ENCODE data around the gene ZNF217.

ZNF217 gene

GRCh38 chr20:53581444-53582250, 12.0 kb downstream of the ZNF217 start:
- Histone ChIP-seq H3K4me1 (ENCODE audit: insufficient read depth, insufficient read length) (peaks cover 12% of the 10 kb centered on the region), H3K9ac (ENCODE audit: insufficient read length, low read depth) (no peak overlapping the region), H3K9me3 (ENCODE audit: insufficient read depth, low read length) (no peaks in the 10 kb centered on the region), H3K27me3 (ENCODE audit: insufficient read depth, insufficient read length) (no peaks in the 10 kb centered on the region), H3K36me3 (ENCODE audit: insufficient read depth, insufficient read length, low read length) (peaks cover 60% of the 10 kb centered on the region), H3K4me3 (ENCODE audit: insufficient read length, low read depth) (no peak overlapping the region)
- no peak for TF ChIP-seq ZNF274 (IDR thresholded peaks at IDR 0.05; ENCODE audit: low read depth, low read length)
- TF ChIP-seq YY1 (IDR thresholded peaks at IDR 0.05; ENCODE audit: insufficient read depth, insufficient read length), result no peak
- no peak for TF ChIP-seq SUZ12 (IDR thresholded peaks at IDR 0.05; ENCODE audit: extremely low read depth, insufficient read depth, insufficient read length)
- no peak for DNase-seq (ENCODE audit: low read depth, low spot score)

DNA sequence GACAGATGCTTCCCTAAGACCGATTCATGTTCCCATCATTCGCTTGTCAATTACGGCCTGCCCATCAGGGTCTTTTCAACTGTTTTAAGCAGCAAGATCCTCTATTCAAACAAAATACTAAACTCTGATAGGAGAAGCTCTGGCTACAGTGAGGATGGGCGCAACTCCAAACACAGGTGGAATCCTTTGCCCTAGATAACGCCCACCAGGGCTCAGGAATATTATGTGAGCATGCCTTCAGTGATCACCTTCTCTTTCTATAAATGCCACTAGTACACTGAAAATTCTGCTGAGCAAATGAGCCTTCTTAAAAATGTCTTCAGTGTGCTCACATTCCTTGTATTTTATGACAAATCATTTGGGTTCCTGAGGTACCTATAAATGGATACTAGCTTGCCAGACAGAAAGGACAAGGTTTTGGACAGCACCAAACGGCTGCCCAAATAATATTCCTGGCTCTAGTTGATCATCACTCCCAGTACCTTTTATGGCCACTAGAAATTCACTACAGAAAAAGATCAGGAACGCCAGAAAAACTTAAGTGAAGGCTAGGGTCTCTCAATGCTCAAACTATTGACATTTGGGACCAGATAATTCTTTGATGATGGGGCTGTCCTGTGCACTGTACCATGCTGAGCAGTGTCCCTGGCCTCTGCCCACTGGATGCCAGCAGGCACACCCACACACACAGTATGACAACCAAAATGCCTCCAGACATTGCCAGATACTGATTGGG, 13.1 kb downstream of the ZNF217 start:
- Histone ChIP-seq H3K4me1 (ENCODE audit: insufficient read depth, insufficient read length) (peaks cover 16% of the 10 kb centered on the region), H3K4me3 (ENCODE audit: insufficient read length, low read depth) (no peak overlapping the region), H3K9ac (ENCODE audit: insufficient read length, low read depth) (no peak overlapping the region), H3K36me3 (ENCODE audit: insufficient read depth, insufficient read length, low read length) (peaks cover 71% of the 10 kb centered on the region), H3K9me3 (ENCODE audit: insufficient read depth, low read length) (no peaks in the 10 kb centered on the region), H3K27me3 (ENCODE audit: insufficient read depth, insufficient read length) (no peaks in the 10 kb centered on the region)
- no peak for DNase-seq (ENCODE audit: low read depth, low spot score)
- TF ChIP-seq YY1 (IDR thresholded peaks at IDR 0.05; ENCODE audit: insufficient read depth, insufficient read length) (no peak), SUZ12 (IDR thresholded peaks at IDR 0.05; ENCODE audit: extremely low read depth, insufficient read depth, insufficient read length) (no peak), ZNF274 (IDR thresholded peaks at IDR 0.05; ENCODE audit: low read depth, low read length) (no peak)

GRCh38 chr20:53579581-53580375, 13.9 kb downstream of the ZNF217 start:
- Histone ChIP-seq H3K4me1 (ENCODE audit: insufficient read depth, insufficient read length) (peaks cover 18% of the 10 kb centered on the region), H3K4me3 (ENCODE audit: insufficient read length, low read depth) (no peak overlapping the region), H3K36me3 (ENCODE audit: insufficient read depth, insufficient read length, low read length) (peaks cover 79% of the 10 kb centered on the region), H3K9ac (ENCODE audit: insufficient read length, low read depth) (no peak overlapping the region), H3K9me3 (ENCODE audit: insufficient read depth, low read length) (no peaks in the 10 kb centered on the region), H3K27me3 (ENCODE audit: insufficient read depth, insufficient read length) (no peaks in the 10 kb centered on the region)
- no peak for DNase-seq (ENCODE audit: low read depth, low spot score)
- TF ChIP-seq YY1 (IDR thresholded peaks at IDR 0.05; ENCODE audit: insufficient read depth, insufficient read length) (no peak), ZNF274 (IDR thresholded peaks at IDR 0.05; ENCODE audit: low read depth, low read length) (no peak), SUZ12 (IDR thresholded peaks at IDR 0.05; ENCODE audit: extremely low read depth, insufficient read depth, insufficient read length) (no peak)

- Histone ChIP-seq H3K9ac (ENCODE audit: insufficient read length, low read depth) (no peak overlapping the region), H3K9me3 (ENCODE audit: insufficient read depth, low read length) (no peaks in the 10 kb centered on the region), H3K4me3 (ENCODE audit: insufficient read length, low read depth) (no peak overlapping the region), H3K27me3 (ENCODE audit: insufficient read depth, insufficient read length) (no peaks in the 10 kb centered on the region), H3K4me1 (ENCODE audit: insufficient read depth, insufficient read length) (peaks cover 18% of the 10 kb centered on the region), H3K36me3 (ENCODE audit: insufficient read depth, insufficient read length, low read length) (peaks cover 84% of the 10 kb centered on the region)
- no peak for DNase-seq (ENCODE audit: low read depth, low spot score)
- no peak for TF ChIP-seq YY1 (IDR thresholded peaks at IDR 0.05; ENCODE audit: insufficient read depth, insufficient read length)
- TF ChIP-seq SUZ12 (IDR thresholded peaks at IDR 0.05; ENCODE audit: extremely low read depth, insufficient read depth, insufficient read length), result no peak
- TF ChIP-seq ZNF274 (IDR thresholded peaks at IDR 0.05; ENCODE audit: low read depth, low read length), result no peak
Measured at GRCh38 chr20:53579266-53579580, 14.4 kb downstream of the ZNF217 start.

DNA sequence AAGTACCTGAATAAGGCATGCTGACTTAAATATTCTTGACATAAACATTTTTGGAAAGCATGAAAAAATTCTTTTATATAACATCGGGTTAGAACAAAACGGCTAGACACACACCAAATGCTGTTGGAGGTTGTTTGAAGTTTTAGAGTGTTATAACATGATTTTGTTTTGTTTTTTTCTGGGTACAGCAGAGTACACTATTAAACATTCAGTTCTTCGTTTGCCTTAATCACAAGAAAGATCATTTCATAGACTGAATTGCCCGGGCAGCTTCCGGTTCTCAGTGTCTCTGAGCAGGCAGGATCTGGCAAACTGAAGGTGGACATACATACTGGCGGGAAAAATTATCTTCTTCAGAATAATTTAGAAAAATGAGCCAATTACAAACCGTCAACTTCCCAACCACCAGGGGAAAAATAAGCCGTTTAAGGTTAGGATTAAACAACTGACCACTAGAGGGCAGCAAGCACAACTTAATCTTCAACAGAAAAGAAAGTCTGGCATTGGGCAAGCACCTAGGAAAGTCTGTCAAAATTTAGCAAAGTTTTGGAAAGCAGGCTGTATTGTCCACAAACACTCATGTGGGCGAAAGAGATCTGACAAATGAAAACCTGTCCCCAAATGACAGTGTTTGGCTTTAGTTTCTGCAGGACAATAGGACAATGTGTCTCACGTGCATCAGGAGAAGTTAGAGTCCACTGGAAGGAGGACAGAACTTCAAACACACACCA, 15.0 kb downstream of the ZNF217 start:
- no peak overlapping the region for H3K4me3 ChIP-seq (ENCODE audit: insufficient read length, low read depth)
- no peaks in the 10 kb centered on the region for H3K27me3 ChIP-seq (ENCODE audit: insufficient read depth, insufficient read length)
- peak; percentile 80 for DNase-seq (ENCODE audit: low read depth, low spot score)
- H3K36me3 ChIP-seq (ENCODE audit: insufficient read depth, insufficient read length, low read length), result peaks cover 90% of the 10 kb centered on the region
- no peak for TF ChIP-seq SUZ12 (IDR thresholded peaks at IDR 0.05; ENCODE audit: extremely low read depth, insufficient read depth, insufficient read length)
- no peak for TF ChIP-seq ZNF274 (IDR thresholded peaks at IDR 0.05; ENCODE audit: low read depth, low read length)
- TF ChIP-seq YY1 (IDR thresholded peaks at IDR 0.05; ENCODE audit: insufficient read depth, insufficient read length), result no peak
- no peak overlapping the region for H3K9ac ChIP-seq (ENCODE audit: insufficient read length, low read depth)
- peaks cover 18% of the 10 kb centered on the region for H3K4me1 ChIP-seq (ENCODE audit: insufficient read depth, insufficient read length)
- H3K9me3 ChIP-seq (ENCODE audit: insufficient read depth, low read length), result no peaks in the 10 kb centered on the region

DNA sequence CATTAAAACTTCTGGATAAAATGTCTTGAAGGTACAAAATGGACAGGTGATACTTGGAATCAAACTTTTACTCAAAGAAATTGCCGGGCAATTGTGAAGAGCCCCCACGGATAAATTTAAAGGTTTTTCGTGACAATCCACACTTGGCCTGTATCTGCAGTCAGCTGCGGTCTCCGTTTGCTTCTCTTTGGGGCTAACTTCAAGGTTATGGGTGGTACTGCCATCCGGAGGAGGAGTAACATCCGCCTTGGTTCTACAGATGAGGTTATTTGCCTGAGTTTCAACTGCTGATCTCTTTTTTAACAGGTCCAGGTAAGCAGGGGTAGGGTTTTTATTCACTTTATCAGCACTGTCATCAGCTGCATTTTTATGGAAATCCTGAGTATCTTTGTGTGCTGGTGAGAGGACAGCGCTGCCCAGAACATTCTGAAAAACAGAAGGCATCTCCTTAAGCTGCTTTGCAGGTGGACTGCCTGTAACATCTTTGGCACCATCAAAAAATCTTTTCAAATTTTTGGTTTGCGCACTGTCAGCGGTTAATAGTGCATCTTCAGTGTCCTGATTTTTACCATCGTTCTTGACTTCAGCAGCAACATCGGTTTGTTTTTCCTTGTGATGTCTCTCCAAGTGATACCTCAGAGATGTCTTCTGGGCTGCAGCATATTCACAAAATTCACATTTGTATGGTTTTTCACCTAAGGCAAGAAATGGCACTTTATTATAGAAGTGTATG, 16.9 kb downstream of the ZNF217 start:
- peaks cover 97% of the 10 kb centered on the region for H3K36me3 ChIP-seq (ENCODE audit: insufficient read depth, insufficient read length, low read length)
- no peak for TF ChIP-seq YY1 (IDR thresholded peaks at IDR 0.05; ENCODE audit: insufficient read depth, insufficient read length)
- TF ChIP-seq SUZ12 (IDR thresholded peaks at IDR 0.05; ENCODE audit: extremely low read depth, insufficient read depth, insufficient read length), result no peak
- TF ChIP-seq ZNF274 (IDR thresholded peaks at IDR 0.05; ENCODE audit: low read depth, low read length), result no peak
- no peak overlapping the region for H3K9ac ChIP-seq (ENCODE audit: insufficient read length, low read depth)
- peaks cover 9% of the 10 kb centered on the region for H3K4me1 ChIP-seq (ENCODE audit: insufficient read depth, insufficient read length)
- H3K9me3 ChIP-seq (ENCODE audit: insufficient read depth, low read length), result no peaks in the 10 kb centered on the region
- no peak for DNase-seq (ENCODE audit: low read depth, low spot score)
- H3K4me3 ChIP-seq (ENCODE audit: insufficient read length, low read depth), result no peak overlapping the region
- H3K27me3 ChIP-seq (ENCODE audit: insufficient read depth, insufficient read length), result no peaks in the 10 kb centered on the region

Data from NT2/D1 (cell line).